GM23338 (cell line): ENCODE measurements around the gene FUZ.

Source experiments
- CREB1 ChIP-seq: fragments of 250-450 bp; sonication (Bioruptor Pico); IDR thresholded peaks from 2 replicates; pipeline ENCODE4 v1.5.0; 2020; ENCODE audit warnings: low read depth, mild to moderate bottlenecking, moderate library complexity
- EZH2 ChIP-seq: fragments of 200-600 bp; sonication (generic); IDR thresholded peaks from one replicate; pipeline ENCODE4 v1.8.0; 2017; ENCODE audit warnings: antibody characterized with exemption, mild to moderate bottlenecking, low read depth; ENCODE audit not compliant: unreplicated experiment
- EZH2phosphoT487 ChIP-seq: fragments of 200-600 bp; sonication (generic); IDR thresholded peaks from one replicate; pipeline ENCODE4 v1.8.1; 2018; ENCODE audit warnings: antibody characterized with exemption; ENCODE audit not compliant: unreplicated experiment
- JUNB ChIP-seq: IDR thresholded peaks from one replicate; pipeline ENCODE4 v1.6.1; 2016; ENCODE audit warnings: antibody characterized with exemption; ENCODE audit not compliant: unreplicated experiment
- NANOG ChIP-seq: IDR thresholded peaks from 2 replicates; pipeline ENCODE4 v1.6.1; 2016; ENCODE audit warnings: antibody characterized with exemption, borderline replicate concordance
- POLR2AphosphoS5 ChIP-seq: IDR thresholded peaks from 2 replicates; pipeline ENCODE4 v1.6.1; 2016; ENCODE audit warnings: antibody characterized with exemption, low read depth
- REST ChIP-seq: IDR thresholded peaks from one replicate; pipeline ENCODE4 v1.6.1; 2018; ENCODE audit warnings: antibody characterized with exemption; ENCODE audit not compliant: unreplicated experiment
- ZNF114 ChIP-seq: fragments of 250-450 bp; sonication (Bioruptor Pico); IDR thresholded peaks from 2 replicates; pipeline ENCODE4 v1.5.0; 2020; ENCODE audit warnings: mild to moderate bottlenecking, moderate library complexity
- ZNF462 ChIP-seq: fragments of 250-450 bp; sonication (Bioruptor Pico); IDR thresholded peaks from 2 replicates; pipeline ENCODE4 v1.5.0; 2020; ENCODE audit warnings: mild to moderate bottlenecking, moderate library complexity
- TF ChIP-seq, protein P1 (sequence below), 2 experiments: fragments of 200-600 bp in 1 of 2; sonication (generic) in 1 of 2; conservative IDR thresholded peaks; 2 replicates each; pipeline versions ENCODE4 v1.5.1 to v1.6.1; 2016 to 2017; ENCODE audit warnings: antibody characterized with exemption in 2 of 2, low read depth in 2 of 2, mild to moderate bottlenecking in 2 of 2, moderate library complexity in 1 of 2
- TF ChIP-seq, protein P2 (sequence below): IDR thresholded peaks from 2 replicates; pipeline ENCODE4 v1.6.1; 2016; ENCODE audit warnings: antibody characterized with exemption

- TF ChIP-seq, protein P1, sequence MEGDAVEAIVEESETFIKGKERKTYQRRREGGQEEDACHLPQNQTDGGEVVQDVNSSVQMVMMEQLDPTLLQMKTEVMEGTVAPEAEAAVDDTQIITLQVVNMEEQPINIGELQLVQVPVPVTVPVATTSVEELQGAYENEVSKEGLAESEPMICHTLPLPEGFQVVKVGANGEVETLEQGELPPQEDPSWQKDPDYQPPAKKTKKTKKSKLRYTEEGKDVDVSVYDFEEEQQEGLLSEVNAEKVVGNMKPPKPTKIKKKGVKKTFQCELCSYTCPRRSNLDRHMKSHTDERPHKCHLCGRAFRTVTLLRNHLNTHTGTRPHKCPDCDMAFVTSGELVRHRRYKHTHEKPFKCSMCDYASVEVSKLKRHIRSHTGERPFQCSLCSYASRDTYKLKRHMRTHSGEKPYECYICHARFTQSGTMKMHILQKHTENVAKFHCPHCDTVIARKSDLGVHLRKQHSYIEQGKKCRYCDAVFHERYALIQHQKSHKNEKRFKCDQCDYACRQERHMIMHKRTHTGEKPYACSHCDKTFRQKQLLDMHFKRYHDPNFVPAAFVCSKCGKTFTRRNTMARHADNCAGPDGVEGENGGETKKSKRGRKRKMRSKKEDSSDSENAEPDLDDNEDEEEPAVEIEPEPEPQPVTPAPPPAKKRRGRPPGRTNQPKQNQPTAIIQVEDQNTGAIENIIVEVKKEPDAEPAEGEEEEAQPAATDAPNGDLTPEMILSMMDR (conservative IDR thresholded peaks at IDR 0.05; ENCODE audit: low read depth in 2 of 2), result no peak
- no peak for TF ChIP-seq EZH2
- no peak for TF ChIP-seq EZH2phosphoT487
- no peak for TF ChIP-seq POLR2AphosphoS5
- TF ChIP-seq JUNB, result no peak
- TF ChIP-seq CREB1, result no peak
- TF ChIP-seq REST, result no peak
- TF ChIP-seq, protein P2, sequence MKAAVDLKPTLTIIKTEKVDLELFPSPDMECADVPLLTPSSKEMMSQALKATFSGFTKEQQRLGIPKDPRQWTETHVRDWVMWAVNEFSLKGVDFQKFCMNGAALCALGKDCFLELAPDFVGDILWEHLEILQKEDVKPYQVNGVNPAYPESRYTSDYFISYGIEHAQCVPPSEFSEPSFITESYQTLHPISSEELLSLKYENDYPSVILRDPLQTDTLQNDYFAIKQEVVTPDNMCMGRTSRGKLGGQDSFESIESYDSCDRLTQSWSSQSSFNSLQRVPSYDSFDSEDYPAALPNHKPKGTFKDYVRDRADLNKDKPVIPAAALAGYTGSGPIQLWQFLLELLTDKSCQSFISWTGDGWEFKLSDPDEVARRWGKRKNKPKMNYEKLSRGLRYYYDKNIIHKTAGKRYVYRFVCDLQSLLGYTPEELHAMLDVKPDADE, result no peak
- no peak for TF ChIP-seq NANOG
- no peak for TF ChIP-seq ZNF114
- no peak for TF ChIP-seq ZNF462 (CRISPR knock-in tag)
Observed at GRCh38 chr19:49807904-49808675, 5.0 kb downstream of the FUZ start.
